ENCODE measurements around the gene P2RY12.

The P2RY12 gene

DNA sequence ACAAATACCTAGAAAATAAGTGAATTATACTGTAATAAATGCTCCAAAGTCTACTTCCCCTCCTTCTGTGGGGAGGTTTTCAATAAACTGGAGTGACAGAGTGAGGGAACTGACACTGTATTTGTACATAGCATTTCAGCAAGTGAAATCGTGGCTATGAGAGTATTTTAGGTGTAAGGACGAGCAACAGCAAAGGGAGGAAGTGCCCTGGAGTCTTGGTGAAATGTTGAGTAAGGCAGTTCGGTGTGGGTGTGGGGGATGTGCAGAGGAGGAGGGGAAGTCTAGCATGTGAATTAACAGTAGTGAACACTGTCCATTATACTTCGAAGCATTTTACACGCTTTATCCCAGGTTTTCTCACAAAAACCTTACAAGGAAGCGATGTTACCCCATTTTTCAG lies 37.1 kb downstream of the P2RY12 start:
- DNase-seq (ENCODE audit: low read depth in 2 of 2, low spot score in 1 of 2): no peak

DNA sequence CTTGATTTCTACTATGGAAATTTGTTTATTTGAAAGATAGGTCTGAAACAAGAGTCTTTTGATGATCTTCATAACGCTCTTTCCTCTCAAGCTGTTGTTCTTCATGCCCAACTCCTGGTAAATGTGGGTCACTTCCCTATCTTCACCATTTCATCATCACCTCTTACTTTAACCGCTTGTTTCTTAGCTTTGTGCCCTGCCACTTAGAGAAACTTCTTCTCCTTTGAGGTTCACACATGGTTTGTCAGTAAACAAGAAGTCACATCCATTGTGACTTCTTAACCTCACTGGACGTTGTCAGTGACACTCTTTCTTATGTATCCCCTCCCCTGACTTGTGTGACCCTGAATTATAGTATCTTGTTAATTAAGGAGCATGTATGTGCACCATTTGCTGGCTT lies 38.3 kb downstream of the P2RY12 start:
- no peak for DNase-seq (ENCODE audit: low read depth in 2 of 2, low spot score in 1 of 2)

- DNase-seq (ENCODE audit: low read depth in 2 of 2, low spot score in 1 of 2): no peak
Measured at GRCh38 chr3:151345859-151346258, 38.7 kb downstream of the P2RY12 start.

DNA sequence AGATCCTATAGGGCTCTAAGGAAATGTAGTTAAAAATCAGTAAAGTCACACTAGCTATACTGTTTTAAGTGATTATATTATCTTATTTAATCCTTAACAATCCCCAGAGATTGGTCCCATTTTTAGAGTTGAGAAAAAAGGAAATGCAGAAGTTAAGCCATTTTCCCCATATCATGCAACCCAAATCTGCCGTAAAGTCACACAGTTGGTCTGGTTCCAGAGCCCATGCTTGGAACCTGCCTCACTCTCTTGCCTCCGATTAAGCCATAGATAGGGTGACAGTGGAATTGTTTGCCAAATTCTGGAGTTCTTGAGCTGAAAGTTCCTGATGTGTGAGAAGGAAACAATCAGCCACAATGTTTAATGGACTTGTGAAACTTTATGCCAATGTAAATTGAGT lies 52.9 kb downstream of the P2RY12 start:
- no peak for DNase-seq (ENCODE audit: low read depth in 2 of 2, low spot score in 1 of 2)

- DNase-seq (ENCODE audit: low read depth in 2 of 2, low spot score in 1 of 2): no peak
Measured at GRCh38 chr3:151330899-151331298, 53.7 kb downstream of the P2RY12 start.

GRCh38 chr3:151330379-151330778 lies 54.2 kb downstream of the P2RY12 start:
- no peak for DNase-seq (ENCODE audit: low read depth in 2 of 2, low spot score in 1 of 2)

DNA sequence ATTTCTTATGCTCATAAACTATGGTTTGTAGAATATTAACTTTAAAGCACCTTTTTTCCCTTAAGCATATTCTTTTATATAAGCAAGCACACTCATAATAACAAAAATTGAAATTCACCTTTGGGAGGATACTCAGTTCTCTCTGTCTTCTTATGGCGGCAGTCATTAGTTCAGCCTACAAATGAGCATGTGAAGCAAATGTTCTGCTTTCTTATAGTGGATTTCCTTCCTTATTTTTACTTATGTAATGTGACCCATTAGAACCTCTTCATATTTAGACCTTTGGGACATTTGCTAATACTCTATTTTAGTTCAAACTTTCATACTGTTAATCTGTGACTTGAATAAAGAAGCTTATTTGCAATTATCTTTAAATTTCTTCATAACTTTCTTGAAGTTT lies 55.2 kb downstream of the P2RY12 start, which contains the start of gene P2RY13:
TSS of gene P2RY13 (minus strand) at position 187 of the 400 bp plus-strand sequence. CDS start at position 166, 21 bp downstream.
- no peak for DNase-seq (ENCODE audit: low read depth in 2 of 2, low spot score in 1 of 2)

DNA sequence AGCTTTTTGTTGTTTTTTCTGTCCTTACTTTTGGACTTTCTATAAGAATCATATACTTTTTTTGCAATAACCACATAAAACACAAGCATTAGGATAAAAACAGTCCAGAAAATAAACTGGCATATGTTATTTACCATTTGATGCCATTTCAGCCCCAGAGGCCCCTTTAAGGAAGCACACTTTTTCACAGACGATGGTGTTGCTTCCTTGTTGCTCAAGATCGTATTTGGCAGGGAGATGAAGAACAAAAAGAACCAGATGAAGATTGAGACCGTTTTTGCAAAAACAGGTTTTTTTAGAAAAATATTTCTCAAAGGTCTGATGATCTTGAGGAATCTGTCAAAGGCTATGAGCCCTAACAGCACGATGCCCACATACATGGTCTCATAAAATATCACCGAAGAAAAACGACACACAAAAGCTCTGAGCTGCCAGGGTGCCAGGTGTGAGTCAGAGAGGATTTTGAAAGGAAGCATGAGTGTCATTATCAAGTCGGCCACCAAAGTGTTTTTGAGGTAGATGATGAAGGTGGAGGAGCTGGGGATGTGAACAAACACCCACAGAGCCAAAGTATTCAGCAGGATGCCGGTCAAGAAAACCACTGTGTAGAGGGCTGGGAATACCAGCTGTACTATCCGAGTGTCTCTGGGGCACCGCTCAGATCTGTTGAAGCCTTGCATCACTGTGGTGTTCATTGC lies 56.1 kb downstream of the P2RY12 start:
- DNase-seq (ENCODE audit: low read depth in 2 of 2, low spot score in 1 of 2): no peak

DNA sequence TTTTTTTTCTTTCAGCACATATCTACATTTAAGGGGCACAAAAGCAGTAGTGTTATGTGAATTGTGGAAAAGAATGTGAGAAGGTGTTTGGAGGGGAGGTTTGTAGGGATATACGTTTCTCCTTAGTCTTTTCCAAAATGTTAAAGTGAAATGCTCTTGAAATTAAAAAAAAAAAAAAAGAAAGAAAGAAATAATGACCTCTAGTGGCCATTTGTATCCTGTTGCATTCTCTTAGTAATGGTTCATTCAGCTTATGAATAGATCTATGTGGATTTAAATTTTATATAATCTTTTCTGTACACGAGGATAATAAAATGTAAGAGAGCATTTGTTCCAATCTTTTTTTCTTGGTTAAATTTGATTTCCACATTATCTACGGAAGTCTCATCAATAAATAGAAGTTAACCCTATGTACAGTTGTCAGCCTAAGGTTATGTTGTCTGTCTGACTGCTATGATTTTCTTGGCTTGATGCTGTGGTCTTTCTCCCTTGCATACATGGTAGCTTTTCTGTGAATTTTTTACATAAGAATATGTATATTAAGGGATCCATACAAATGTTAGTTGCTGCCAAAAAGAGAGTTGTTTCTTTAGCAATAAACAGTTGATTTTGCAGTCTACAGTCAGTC lies 56.9 kb downstream of the P2RY12 start:
- DNase-seq (ENCODE audit: low read depth in 2 of 2, low spot score in 1 of 2): no peak

GRCh38 chr3:151322511-151322910 lies 62.0 kb downstream of the P2RY12 start:
- DNase-seq (ENCODE audit: low read depth in 2 of 2, low spot score in 1 of 2): no peak

GRCh38 chr3:151321526-151321925 lies 63.0 kb downstream of the P2RY12 start:
- DNase-seq (ENCODE audit: low read depth in 2 of 2, low spot score in 1 of 2): no peak

DNA sequence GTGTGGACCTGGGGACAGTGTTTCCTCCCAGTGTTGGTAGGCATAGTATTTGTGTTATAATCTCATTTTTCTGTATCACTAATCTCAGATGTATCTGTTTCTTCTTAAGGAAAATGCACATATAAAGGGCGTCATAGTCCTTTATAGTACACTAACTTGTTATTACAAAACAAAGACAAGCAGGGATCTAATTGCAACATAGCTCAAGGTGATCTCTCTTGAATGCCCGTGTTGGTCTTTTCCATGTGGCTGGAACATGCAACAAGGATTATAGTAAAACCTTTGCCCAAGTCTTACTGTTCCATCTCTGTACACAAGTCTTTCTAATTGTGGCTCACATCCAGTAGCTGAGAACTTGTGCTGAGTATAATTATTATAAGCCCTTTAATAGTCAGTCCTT lies 64.4 kb downstream of the P2RY12 start:
- no peak for DNase-seq (ENCODE audit: low read depth in 2 of 2, low spot score in 1 of 2)

- DNase-seq (ENCODE audit: low read depth in 2 of 2, low spot score in 1 of 2): no peak
Measured at GRCh38 chr3:151319628-151320027, 64.9 kb downstream of the P2RY12 start.

GRCh38 chr3:151318991-151319390 lies 65.6 kb downstream of the P2RY12 start:
- no peak for DNase-seq (ENCODE audit: low read depth in 2 of 2, low spot score in 1 of 2)

- DNase-seq (ENCODE audit: low read depth in 2 of 2, low spot score in 1 of 2): no peak
Measured at GRCh38 chr3:151318313-151318712, 66.2 kb downstream of the P2RY12 start.

GRCh38 chr3:151316267-151316991 lies 68.1 kb downstream of the P2RY12 start, which contains the start of gene GPR87:
Gene GPR87 (minus strand): TSS chr3:151316820. CDS start chr3:151300100, 16,720 bp downstream.
- no peak for DNase-seq (ENCODE audit: low read depth in 2 of 2, low spot score in 1 of 2)

- no peak for DNase-seq (ENCODE audit: low read depth in 2 of 2, low spot score in 1 of 2)
Measured at GRCh38 chr3:151315846-151316245, 68.7 kb downstream of the P2RY12 start.

DNA sequence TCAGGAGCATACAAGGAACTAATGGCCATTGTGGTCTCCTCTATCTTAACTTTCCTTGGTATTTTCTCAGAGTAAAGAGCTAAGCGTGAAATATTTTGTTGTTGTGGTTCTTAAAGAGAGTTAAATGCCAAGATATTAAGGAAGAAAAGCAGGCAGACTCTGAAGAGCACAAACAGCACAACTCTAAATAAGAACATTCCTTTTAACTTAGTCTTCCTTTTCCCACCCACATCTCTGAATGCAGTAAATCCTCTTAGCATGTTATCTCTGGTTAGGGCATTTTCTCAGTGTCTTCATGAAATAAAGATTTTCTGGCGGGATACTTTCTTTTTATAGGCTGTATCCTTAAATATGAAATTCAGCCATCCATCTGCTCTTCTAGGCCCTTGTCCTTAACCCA lies 69.4 kb downstream of the P2RY12 start:
- DNase-seq (ENCODE audit: low read depth in 2 of 2, low spot score in 1 of 2): no peak

- DNase-seq (ENCODE audit: low read depth in 2 of 2, low spot score in 1 of 2): no peak
Measured at GRCh38 chr3:151314593-151314992, 70.0 kb downstream of the P2RY12 start.

- DNase-seq (ENCODE audit: low read depth in 2 of 2, low spot score in 1 of 2): no peak
Measured at GRCh38 chr3:151314137-151314536, 70.4 kb downstream of the P2RY12 start.

DNA sequence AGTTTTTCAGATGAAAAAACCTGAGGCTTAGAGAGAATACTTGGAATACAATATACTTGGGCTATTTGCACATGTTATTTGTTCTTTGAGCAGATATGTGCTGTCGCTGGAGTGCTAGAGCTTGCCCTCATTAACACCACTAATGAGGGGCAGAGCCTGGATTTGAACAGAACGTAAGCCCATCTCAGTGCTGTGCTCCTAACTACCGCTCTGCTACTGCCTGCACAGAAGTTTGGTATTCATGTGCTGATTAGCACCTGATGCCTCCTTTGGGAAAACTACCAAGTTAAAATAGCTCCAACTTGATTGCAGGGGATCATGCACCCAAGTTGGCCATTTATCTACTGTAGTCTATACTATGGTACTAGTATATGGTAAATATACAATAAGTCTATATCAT lies 71.6 kb downstream of the P2RY12 start:
- DNase-seq (ENCODE audit: low read depth in 2 of 2, low spot score in 1 of 2): no peak

- DNase-seq (ENCODE audit: low read depth in 2 of 2, low spot score in 1 of 2): no peak
Measured at GRCh38 chr3:151309566-151309965, 75.0 kb downstream of the P2RY12 start.

All from stimulated activated CD8-positive, alpha-beta memory T cell treated with anti-CD3 and anti-CD28 coated beads, Interleukin-4, amount 100 ng/mL, for 1 hour (primary cell).